Neuronal stem cell (in vitro differentiated cells): Measurements from ENCODE around the gene SPATA19.

Source experiments
- DNase-seq: peaks from one replicate; pipeline ENCODE4 v3.0.0-alpha.2; 2013; ENCODE audit warnings: low spot score
- H2AFZ ChIP-seq: one replicate; pipeline ENCODE4 v1.6.1; 2013; ENCODE audit warnings: mild to moderate bottlenecking, low read length, inconsistent platforms
- H2AK5ac ChIP-seq: 2 replicates; pipeline ENCODE4 v1.6.1; 2013; ENCODE audit warnings: low read depth, mild to moderate bottlenecking, inconsistent platforms, low read length, moderate library complexity, mixed read lengths
- H2BK120ac ChIP-seq: 2 replicates; pipeline ENCODE4 v1.6.1; 2013; ENCODE audit warnings: low read depth, mild to moderate bottlenecking, inconsistent platforms, low read length, moderate library complexity, mixed read lengths
- H2BK12ac ChIP-seq: one replicate; pipeline ENCODE4 v1.6.1; 2013; ENCODE audit warnings: low read length, inconsistent platforms
- H2BK15ac ChIP-seq: 2 replicates; pipeline ENCODE4 v1.6.1; 2013; ENCODE audit warnings: mild to moderate bottlenecking, low read length, inconsistent platforms, mixed read lengths
- H2BK5ac ChIP-seq: one replicate; pipeline ENCODE4 v1.6.1; 2013; ENCODE audit warnings: inconsistent platforms, mild to moderate bottlenecking, low read length, moderate library complexity
- H3K14ac ChIP-seq: one replicate; pipeline ENCODE4 v1.6.1; 2013; ENCODE audit warnings: low read length, inconsistent platforms
- H3K18ac ChIP-seq: 2 replicates; pipeline ENCODE4 v1.6.1; 2013; ENCODE audit warnings: low read length, inconsistent platforms
- H3K23ac ChIP-seq: 2 replicates; pipeline ENCODE4 v1.6.1; 2013; ENCODE audit warnings: low read depth, mild to moderate bottlenecking, mixed read lengths, low read length, inconsistent platforms; ENCODE audit not compliant: poor library complexity
- H3K27ac ChIP-seq: replicated peaks from 3 replicates; pipeline ENCODE4 v1.5.1; 2013; ENCODE audit warnings: low read length, inconsistent platforms
- H3K27me3 ChIP-seq, 3 experiments: 2 replicates each; pipeline ENCODE4 v1.6.1; 2013; ENCODE audit warnings: low read length in 3 of 3, mild to moderate bottlenecking in 2 of 3, inconsistent platforms in 1 of 3, low read depth in 1 of 3, mixed read lengths in 1 of 3, moderate library complexity in 1 of 3; ENCODE audit not compliant: control insufficient read depth in 3 of 3, insufficient read depth in 3 of 3
- H3K36me3 ChIP-seq, 2 donors: replicated peaks in 1 of 2; 2 replicates each; pipeline ENCODE4 v1.6.1; 2013; ENCODE audit warnings: low read length in 2 of 2; ENCODE audit not compliant: control insufficient read depth in 2 of 2, insufficient read depth in 2 of 2
- H3K4ac ChIP-seq: 2 replicates; pipeline ENCODE4 v1.6.1; 2013; ENCODE audit warnings: inconsistent platforms, mild to moderate bottlenecking, low read length, moderate library complexity
- H3K4me1 ChIP-seq, 2 donors: 1 replicate in 1 of 2; 2 replicates in 1 of 2; pipeline ENCODE4 v1.6.1; 2013; ENCODE audit warnings: low read length in 2 of 2, low read depth in 1 of 2; ENCODE audit not compliant: control insufficient read depth in 2 of 2, insufficient read depth in 1 of 2
- H3K4me2 ChIP-seq: one replicate; pipeline ENCODE4 v1.6.1; 2013; ENCODE audit warnings: mild to moderate bottlenecking, low read length, inconsistent platforms; ENCODE audit not compliant: insufficient read depth, poor library complexity, severe bottlenecking
- H3K4me3 ChIP-seq, 2 donors: 2 replicates each; pipeline ENCODE4 v1.5.1; 2013; ENCODE audit warnings: low read length in 2 of 2, mild to moderate bottlenecking in 2 of 2, inconsistent platforms in 1 of 2, moderate library complexity in 1 of 2
- H3K79me1 ChIP-seq: one replicate; pipeline ENCODE4 v1.6.1; 2013; ENCODE audit warnings: low read depth, mild to moderate bottlenecking, inconsistent platforms, low read length, moderate library complexity
- H3K9ac ChIP-seq: one replicate; pipeline ENCODE4 v1.6.1; 2013; ENCODE audit warnings: mild to moderate bottlenecking, low read depth, low read length, inconsistent platforms; ENCODE audit not compliant: poor library complexity
- H3K9me3 ChIP-seq, 2 donors: replicated peaks in 1 of 2; 2 replicates each; pipeline versions ENCODE3 to v1.6.1; 2013; ENCODE audit warnings: low read length in 2 of 2, mild to moderate bottlenecking in 2 of 2, inconsistent platforms in 1 of 2, low read depth in 1 of 2, mixed read lengths in 1 of 2, moderate library complexity in 1 of 2; ENCODE audit not compliant: control insufficient read depth in 2 of 2, insufficient read depth in 1 of 2
- H4K8ac ChIP-seq: one replicate; pipeline ENCODE4 v1.6.1; 2013; ENCODE audit warnings: low read depth, mild to moderate bottlenecking, inconsistent platforms, low read length, moderate library complexity
- H4K91ac ChIP-seq: one replicate; pipeline ENCODE4 v1.6.1; 2013; ENCODE audit warnings: low read length, low read depth, mild to moderate bottlenecking, inconsistent platforms; ENCODE audit not compliant: poor library complexity
- WGBS, 2 donors: extraction: QIAGEN DNeasy Blood & Tissue Kit; methylation state at CpG; one replicate each; pipeline ENCODE4 v1.1.7; 2013; ENCODE audit warnings: missing lambda C conversion rate in 2 of 2, mixed read lengths in 1 of 2; ENCODE audit not compliant: insufficient read length in 2 of 2, insufficient replicate concordance in 1 of 2; ENCODE audit errors: extremely low coverage in 2 of 2; 5-methylcytosine and 5-hydroxymethylcytosine counted together

Gene SPATA19

DNA sequence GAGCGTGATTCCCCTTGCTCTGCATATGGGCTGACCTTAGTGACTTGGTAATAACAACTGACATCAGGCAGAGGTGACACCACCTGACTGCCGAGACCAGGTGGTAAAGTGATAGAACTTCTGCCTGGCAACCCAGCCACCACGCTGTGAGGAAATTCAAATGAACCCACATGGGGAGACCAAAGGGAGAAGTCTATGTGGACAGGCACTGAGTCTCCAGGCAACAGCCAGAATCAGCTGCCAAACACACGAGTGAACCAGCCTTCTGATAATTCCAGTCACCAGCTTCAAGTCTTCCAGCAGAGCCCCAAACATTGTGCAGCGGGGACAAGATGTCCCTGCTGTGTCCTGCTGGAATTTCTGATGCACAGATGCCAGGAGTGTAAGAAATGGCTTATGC, 29.7 kb downstream of the SPATA19 start:
- Histone ChIP-seq H4K8ac (no peak overlapping the region), H3K36me3 (no peaks in the 10 kb centered on the region), H3K14ac (no peak overlapping the region), H2BK120ac (no peak overlapping the region), H3K27ac (no peak overlapping the region), H2AFZ (no peak overlapping the region), H3K4ac (no peak overlapping the region), H3K4me3 (no peak overlapping the region), H3K4me1 (peaks cover 0 to 13% of the 10 kb centered on the region in 2 donors), H3K79me1 (no peaks in the 10 kb centered on the region), H3K9me3 (no peaks in the 10 kb centered on the region), H2BK15ac (no peak overlapping the region), H3K23ac (no peak overlapping the region), H3K27me3 (peaks cover 0 to 3% (median 0%) of the 10 kb centered on the region in 3 experiments), H3K4me2 (no peak overlapping the region), H2BK12ac (no peak overlapping the region), H4K91ac (no peak overlapping the region), H2AK5ac (no peak overlapping the region), H3K18ac (peak overlapping the region; percentile 29), H2BK5ac (no peak overlapping the region), H3K9ac (no peak overlapping the region)
- no peak for DNase-seq
- WGBS, 2 donors = no CpG with 5 or more reads among the region's 5 CpGs

DNA sequence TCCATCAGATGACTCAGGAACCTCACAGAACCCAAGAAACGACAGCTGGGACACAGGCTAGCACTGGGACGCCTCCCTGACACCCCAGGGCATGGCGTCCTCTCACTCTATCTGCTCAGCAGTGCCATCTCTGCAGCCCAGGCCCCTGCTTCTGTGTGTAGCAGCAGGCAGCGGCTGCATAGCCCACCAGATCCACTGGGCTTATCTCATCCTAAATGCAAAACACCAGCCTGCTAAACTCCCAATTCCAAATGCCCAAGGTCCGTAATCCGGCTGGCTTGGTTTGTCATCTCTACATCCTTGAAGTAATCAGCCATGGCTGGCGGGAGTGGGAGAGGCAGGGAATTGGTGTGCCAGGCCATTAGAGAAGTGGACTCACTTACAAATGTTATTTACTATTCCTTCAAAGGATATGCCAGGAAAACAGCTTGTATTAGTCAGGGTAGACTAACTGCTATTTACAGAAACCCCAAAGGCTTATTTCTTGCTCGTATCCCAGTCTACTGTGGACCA, 30.7 kb downstream of the SPATA19 start:
- no peak overlapping the region for H3K4me2 ChIP-seq
- H2BK5ac ChIP-seq = no peak overlapping the region
- H3K9me3 ChIP-seq = no peaks in the 10 kb centered on the region
- H2AFZ ChIP-seq = no peak overlapping the region
- H3K14ac ChIP-seq = no peak overlapping the region
- H2BK120ac ChIP-seq = no peak overlapping the region
- no peak overlapping the region for H4K91ac ChIP-seq
- peaks cover 0 to 3% (median 0%) of the 10 kb centered on the region in 3 experiments for H3K27me3 ChIP-seq
- no peak for DNase-seq
- no peak overlapping the region for H2AK5ac ChIP-seq
- H3K18ac ChIP-seq = no peak overlapping the region
- H3K23ac ChIP-seq = no peak overlapping the region
- no peaks in the 10 kb centered on the region for H3K36me3 ChIP-seq
- no peak overlapping the region for H4K8ac ChIP-seq
- H2BK12ac ChIP-seq = no peak overlapping the region
- no peak overlapping the region for H3K4ac ChIP-seq
- no peak overlapping the region for H3K4me3 ChIP-seq
- no peak overlapping the region for H3K27ac ChIP-seq
- H3K4me1 ChIP-seq = peaks cover 0 to 8% of the 10 kb centered on the region in 2 donors
- no peaks in the 10 kb centered on the region for H3K79me1 ChIP-seq
- H3K9ac ChIP-seq = no peak overlapping the region
- no CpG with 5 or more reads among the region's 8 CpGs for WGBS, 2 donors
- peak overlapping the region; percentile 55 for H2BK15ac ChIP-seq

DNA sequence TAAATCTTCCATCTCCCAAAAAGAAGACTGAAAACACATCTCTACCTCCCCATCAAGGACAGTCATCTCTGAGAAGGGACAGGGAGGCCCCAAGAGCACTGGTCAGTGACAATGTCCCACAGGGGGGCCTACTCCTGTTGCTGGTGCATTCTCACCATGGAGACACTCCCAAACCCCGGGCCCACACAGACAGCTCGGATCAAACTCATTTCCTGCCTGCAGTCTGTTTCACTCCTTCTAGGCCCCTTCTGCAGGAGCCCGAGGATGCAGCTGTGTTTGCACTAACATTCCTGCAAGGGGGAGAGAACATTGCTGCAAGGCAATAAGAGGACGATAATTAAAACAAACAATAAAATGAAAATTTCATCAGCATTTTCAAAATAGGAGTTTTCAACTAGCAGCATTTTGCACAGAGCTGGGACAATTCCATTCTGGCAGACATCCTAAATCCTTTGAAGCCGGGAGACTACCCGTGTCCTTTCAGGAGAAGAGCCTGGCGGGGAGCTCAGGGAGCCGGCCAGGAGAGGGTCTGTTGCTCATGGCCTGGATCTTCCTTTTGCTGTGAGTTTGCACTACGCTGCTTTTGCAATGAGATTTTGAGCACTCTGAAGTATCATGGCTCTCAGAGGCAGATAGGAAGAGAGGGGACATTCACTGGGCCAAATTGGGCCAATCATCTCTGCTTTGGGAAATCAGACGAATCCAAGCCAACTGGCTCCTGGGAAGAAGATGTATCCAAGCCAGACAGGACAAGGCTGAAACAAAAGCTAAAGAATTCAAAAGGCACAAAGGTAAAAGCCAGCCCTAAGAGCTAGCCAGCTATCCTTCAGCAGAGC, 33.2 kb downstream of the SPATA19 start:
- H2AFZ ChIP-seq = no peak overlapping the region
- H3K79me1 ChIP-seq = no peaks in the 10 kb centered on the region
- H3K27ac ChIP-seq = no peak overlapping the region
- no peak overlapping the region for H3K9ac ChIP-seq
- H3K18ac ChIP-seq = no peak overlapping the region
- WGBS, 2 donors = no CpG with 5 or more reads among the region's 10 CpGs
- no peak overlapping the region for H3K4ac ChIP-seq
- peaks cover 0 to 3% (median 0%) of the 10 kb centered on the region in 3 experiments for H3K27me3 ChIP-seq
- H4K91ac ChIP-seq = no peak overlapping the region
- H3K4me2 ChIP-seq = no peak overlapping the region
- H2BK120ac ChIP-seq = no peak overlapping the region
- no peak overlapping the region for H2AK5ac ChIP-seq
- no peak overlapping the region for H2BK12ac ChIP-seq
- H3K9me3 ChIP-seq = no peaks in the 10 kb centered on the region
- H3K23ac ChIP-seq = no peak overlapping the region
- DNase-seq = no peak
- no peak overlapping the region for H2BK5ac ChIP-seq
- no peak overlapping the region for H4K8ac ChIP-seq
- no peaks in the 10 kb centered on the region for H3K36me3 ChIP-seq
- H2BK15ac ChIP-seq = no peak overlapping the region
- H3K4me3 ChIP-seq = no peak overlapping the region
- peaks cover 0 to 8% of the 10 kb centered on the region in 2 donors for H3K4me1 ChIP-seq
- H3K14ac ChIP-seq = no peak overlapping the region

DNA sequence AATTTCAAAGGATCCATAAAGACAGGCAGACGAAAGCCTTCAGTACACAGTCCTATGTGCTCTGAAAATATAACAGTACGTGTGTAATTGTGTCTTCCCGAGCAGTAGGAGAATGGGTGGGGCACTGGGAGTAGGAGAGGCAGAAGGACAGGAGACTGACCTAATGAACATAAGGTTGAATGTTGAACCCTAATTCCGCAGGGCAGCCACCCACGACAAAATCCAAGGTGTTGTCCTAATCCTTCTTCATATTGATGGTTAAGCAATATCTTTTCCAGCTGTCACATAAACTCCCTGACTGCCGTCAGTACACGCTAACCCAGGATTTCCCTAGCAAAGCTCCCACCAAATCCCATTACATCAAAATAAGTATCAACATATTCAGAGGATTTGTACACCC, 34.5 kb downstream of the SPATA19 start:
- no peaks in the 10 kb centered on the region for H3K36me3 ChIP-seq
- H4K91ac ChIP-seq = no peak overlapping the region
- no peak for DNase-seq
- no CpG with 5 or more reads among the region's 7 CpGs for WGBS, 2 donors
- no peaks in the 10 kb centered on the region for H3K79me1 ChIP-seq
- peaks cover 0 to 3% (median 0%) of the 10 kb centered on the region in 3 experiments for H3K27me3 ChIP-seq
- no peak overlapping the region for H3K18ac ChIP-seq
- H3K23ac ChIP-seq = no peak overlapping the region
- H3K14ac ChIP-seq = no peak overlapping the region
- no peak overlapping the region for H2AK5ac ChIP-seq
- H3K4me3 ChIP-seq = no peak overlapping the region
- H2AFZ ChIP-seq = no peak overlapping the region
- H2BK5ac ChIP-seq = no peak overlapping the region
- H3K9ac ChIP-seq = no peak overlapping the region
- no peak overlapping the region for H2BK12ac ChIP-seq
- peaks cover 0 to 8% of the 10 kb centered on the region in 2 donors for H3K4me1 ChIP-seq
- no peak overlapping the region for H4K8ac ChIP-seq
- no peak overlapping the region for H2BK120ac ChIP-seq
- H3K4me2 ChIP-seq = no peak overlapping the region
- H2BK15ac ChIP-seq = no peak overlapping the region
- no peaks in the 10 kb centered on the region for H3K9me3 ChIP-seq
- no peak overlapping the region for H3K27ac ChIP-seq
- H3K4ac ChIP-seq = no peak overlapping the region
